ENCODE results near the gene TLR10. TPM values are rescaled to one million over a fixed set of nuclear protein-coding genes. Genes with fewer than 3 reads are reported as not detected.

Gene TLR10
- total and polyA plus RNA-seq, 9 of the 15 experiments (the other 6 are each of a cell fraction or from before 2014, with no cell fraction given), result 0.03 to 0.05 TPM; not detected in 7

- no peak for TF ChIP-seq ARID3A (IDR thresholded peaks at IDR 0.05; ENCODE audit: borderline replicate concordance, low read depth, low read length)
Observed at GRCh38 chr4:38762560-38762959, 20.2 kb downstream of the TLR10 start (continued).

- no TSS peak for BruUV-seq (replicated peaks)
- Histone ChIP-seq H3K36me3 (ENCODE audit: control insufficient read depth, insufficient read depth, low read length) (no peaks in the 10 kb centered on the region), H3K9me1 (ENCODE audit: control insufficient read depth, insufficient read depth, low read length) (no peaks in the 10 kb centered on the region), H3K27ac (ENCODE audit: extremely low read depth, low read depth, low read length) (no peak overlapping the region), H3K79me2 (ENCODE audit: control insufficient read depth, insufficient read depth, low read length) (no peaks in the 10 kb centered on the region), H3K4me3 (no peak overlapping the region), H4K20me1 (replicated peaks; ENCODE audit: control insufficient read depth, insufficient read depth, low read length) (no peaks in the 10 kb centered on the region), H3K4me1 (replicated peaks in 1 of 2; ENCODE audit: control insufficient read depth in 2 of 2, insufficient read depth in 2 of 2, low read length in 2 of 2) (no peaks in the 10 kb centered on the region; a peak in 2 of 5 replicates), H2AFZ (ENCODE audit: low read depth, low read length) (no peak overlapping the region), H3K9me3 (replicated peaks; ENCODE audit: control insufficient read depth, insufficient read depth, low read depth, low read length) (no peaks in the 10 kb centered on the region), H3K4me2 (ENCODE audit: insufficient read depth, low read length) (no peak overlapping the region), H3K9ac (ENCODE audit: insufficient read depth in 1 of 2, low read depth in 2 of 2, low read length in 2 of 2) (no peak overlapping the region), H3K27me3 (ENCODE audit: control insufficient read depth in 2 of 2, insufficient read depth in 2 of 2, low read length in 2 of 2) (peaks cover 6 to 24% of the 10 kb centered on the region in 2 experiments)
- ChIA-PET CTCF (ENCODE audit: low intra/inter-chr PET ratio) (interaction anchor here (0.8 to 1.7 kb wide), 8 partner anchors 77 to 698 kb away, joined by 3 to 11 read pairs (median 4); partner anchors contain the start of gene TLR6), POLR2A (interaction anchor here (1.3 kb wide), 1 partner anchor 29 kb away, joined by 3 read pairs; no protein-coding TSS in a partner anchor)
- in situ Hi-C loops (cut with MboI) (loop anchor here (10.0 kb wide), 1 partner anchor 385 kb away; no protein-coding TSS in a partner anchor), intact Hi-C loops (cut with micrococcal nuclease) (loop anchor here (2.0 to 5.0 kb wide), 3 partner anchors 43 to 133 kb away; partner anchors contain the start of genes TLR1 and TLR6)
- 64% methylated on average over 1 of the region's 1 CpG for WGBS (ENCODE audit: insufficient coverage, low coverage, missing lambda C conversion rate)
- TF ChIP-seq NR2C2 (CRISPR knock-in tag; IDR thresholded peaks at IDR 0.05) (no peak), NR2C2 (tag; IDR thresholded peaks at IDR 0.05) (no peak), NRF1 (conservative IDR thresholded peaks at IDR 0.05 in 1 of 2, IDR thresholded peaks at IDR 0.05 in 1 of 2) (0 out of 4 replicates have a peak, but pooled peaks of 1 of the 2 experiments have one; percentile 2), KLF16 (IDR thresholded peaks at IDR 0.05) (no peak), MCM2 (IDR thresholded peaks at IDR 0.05; ENCODE audit: low read depth) (no peak), DEAF1 (CRISPR knock-in tag; IDR thresholded peaks at IDR 0.05) (peak; percentile 34; the same call in 1 of the 2 replicates), ZBTB33 (CRISPR knock-in tag; IDR thresholded peaks at IDR 0.05) (no peak), ARHGAP35 (IDR thresholded peaks at IDR 0.05; ENCODE audit: partially characterized antibody) (no peak)
- DNase-seq (ENCODE audit: extremely low read depth in 1 of 4, low spot score in 3 of 4) (no peak), FAIRE-seq (no peak), ATAC-seq (no peak)
Observed at GRCh38 chr4:38759790-38760122, 23.0 kb downstream of the TLR10 start.

All from K562 (cell line).